Small intestine (tissue), 7 donors: Measurements from ENCODE around the gene STMP1. TPM values are rescaled to one million over a fixed set of nuclear protein-coding genes. Genes with fewer than 3 reads are reported as not detected.

Experiments
- DNase-seq, 2 donors: peaks; one replicate each; pipeline versions ENCODE4 v3.0.0 to v3.0.0-alpha.2; 2013
- FAIRE-seq: peaks from 2 replicates; lab custom pipeline; 2012; peaks lifted over from hg19 to GRCh38; lab: Jason Lieb, UNC
- H3K27ac ChIP-seq, 3 donors: one replicate each; pipeline ENCODE4 v1.5.1; 2013; ENCODE audit warnings: low read length in 2 of 3, mild to moderate bottlenecking in 2 of 3, control low read depth in 1 of 3, inconsistent platforms in 1 of 3, low read depth in 1 of 3, moderate library complexity in 1 of 3
- H3K27me3 ChIP-seq, 3 donors: one replicate each; pipeline ENCODE4 v1.6.1; 2013; ENCODE audit warnings: low read length in 3 of 3, inconsistent platforms in 1 of 3; ENCODE audit not compliant: control insufficient read depth in 3 of 3, insufficient read depth in 3 of 3
- H3K36me3 ChIP-seq, 3 donors: one replicate each; pipeline ENCODE4 v1.6.1; 2013; ENCODE audit warnings: low read length in 3 of 3, inconsistent platforms in 1 of 3, low read depth in 1 of 3, mild to moderate bottlenecking in 1 of 3, moderate library complexity in 1 of 3; ENCODE audit not compliant: control insufficient read depth in 3 of 3, insufficient read depth in 2 of 3
- H3K4me1 ChIP-seq, 3 donors: one replicate each; pipeline ENCODE4 v1.6.1; 2013; ENCODE audit warnings: low read length in 2 of 3, inconsistent platforms in 1 of 3, low read depth in 1 of 3, mild to moderate bottlenecking in 1 of 3, moderate library complexity in 1 of 3; ENCODE audit not compliant: control insufficient read depth in 3 of 3, insufficient read depth in 2 of 3
- H3K4me3 ChIP-seq, 3 donors: one replicate each; pipeline ENCODE4 v1.5.1; 2013; ENCODE audit warnings: low read length in 3 of 3, control low read depth in 1 of 3, inconsistent platforms in 1 of 3, low read depth in 1 of 3, mild to moderate bottlenecking in 1 of 3, moderate library complexity in 1 of 3
- H3K9me3 ChIP-seq, 2 donors: one replicate each; pipeline ENCODE4 v1.6.1; 2013; ENCODE audit warnings: low read depth in 1 of 2, low read length in 1 of 2; ENCODE audit not compliant: control insufficient read depth in 2 of 2, insufficient read depth in 1 of 2
- WGBS, 3 donors: extraction: QIAGEN DNeasy Blood & Tissue Kit; methylation state at CpG; one replicate each; pipeline ENCODE4 v1.1.7; 2013; 5-methylcytosine and 5-hydroxymethylcytosine counted together
- polyA plus RNA-seq, 4 donors: library from polyadenylated mRNA; stranded (reverse) in 3 of 4; unstranded in 1 of 4; fragments of 200-250 nt in 3 of 4; fragments of 120-200 nt in 1 of 4; gene quantifications; one replicate each; pipeline versions ENCODE4 v1.2.1 to v1.2.3, GENCODE V29; 2013
- donor health status: healthy with polysubstance abuse.
- donor health status: control.
- donor health status: control.
- donor health status: Bipolar disorder and iron deficiency.
- donor health status: healthy.

STMP1 gene
- polyA plus RNA-seq, 4 donors: 24.8 to 44.7 (median 33.4) TPM

GRCh38 chr7:135707570-135707966 is 45.3 kb downstream of the STMP1 start:
- FAIRE-seq: no peak
- Histone ChIP-seq H3K4me1 (no peaks in the 10 kb centered on the region), H3K36me3 (peaks cover 0 to 3% (median 2%) of the 10 kb centered on the region in 3 donors), H3K27ac (no peak overlapping the region), H3K27me3 (no peaks in the 10 kb centered on the region), H3K9me3 (no peaks in the 10 kb centered on the region), H3K4me3 (no peak overlapping the region)
- no peak for DNase-seq
- 81 to 91% (median 88%) methylated on average over 5 of the region's 5 CpGs for WGBS, 3 donors

- Histone ChIP-seq H3K27ac (no peak overlapping the region), H3K36me3 (peaks cover 0 to 2% (median 0%) of the 10 kb centered on the region in 3 donors), H3K27me3 (no peaks in the 10 kb centered on the region), H3K9me3 (no peaks in the 10 kb centered on the region), H3K4me1 (no peaks in the 10 kb centered on the region), H3K4me3 (no peak overlapping the region)
- WGBS, 3 donors: 89 to 92% (median 90%) methylated on average over 14 of the region's 14 CpGs
- no peak for DNase-seq
- no peak for FAIRE-seq
Measured at GRCh38 chr7:135708041-135708440, 45.7 kb downstream of the STMP1 start.

GRCh38 chr7:135709508-135709907 is 47.2 kb downstream of the STMP1 start:
- Histone ChIP-seq H3K36me3 (peaks cover 0 to 2% (median 0%) of the 10 kb centered on the region in 3 donors), H3K27ac (no peak overlapping the region), H3K27me3 (peaks cover 0 to 8% (median 0%) of the 10 kb centered on the region in 3 donors), H3K9me3 (no peaks in the 10 kb centered on the region), H3K4me1 (no peaks in the 10 kb centered on the region), H3K4me3 (no peak overlapping the region)
- DNase-seq: no peak
- FAIRE-seq: no peak
- WGBS, 3 donors: 84 to 93% (median 90%) methylated on average over 3 of the region's 3 CpGs

GRCh38 chr7:135710417-135711138 is 48.3 kb downstream of the STMP1 start:
- WGBS, 3 donors: 37 to 49% (median 41%) methylated on average over 9 to 11 of the region's 11 CpGs
- H3K4me3 ChIP-seq: no peak overlapping the region

GRCh38 chr7:135711139-135711469 is 48.8 kb downstream of the STMP1 start:
- Histone ChIP-seq H3K4me3 (no peak overlapping the region), H3K36me3 (peaks cover 0 to 2% (median 0%) of the 10 kb centered on the region in 3 donors), H3K27me3 (peaks cover 0 to 8% (median 0%) of the 10 kb centered on the region in 3 donors), H3K9me3 (no peaks in the 10 kb centered on the region), H3K27ac (no peak overlapping the region), H3K4me1 (no peaks in the 10 kb centered on the region)
- no peak for FAIRE-seq
- 58 to 59% (median 59%) methylated on average over 8 of the region's 8 CpGs for WGBS, 3 donors
- DNase-seq: no peak

More at GRCh38 chr7:135710417-135711138, 48.3 kb downstream of the STMP1 start:
- no peaks in the 10 kb centered on the region for H3K4me1 ChIP-seq
- FAIRE-seq (no peak), DNase-seq (peak in 1 of 2 donors; percentile 41)
- no peak overlapping the region for H3K27ac ChIP-seq
- H3K9me3 ChIP-seq: no peaks in the 10 kb centered on the region
- H3K36me3 ChIP-seq: peaks cover 0 to 2% (median 0%) of the 10 kb centered on the region in 3 donors
- peaks cover 0 to 8% (median 0%) of the 10 kb centered on the region in 3 donors for H3K27me3 ChIP-seq

GRCh38 chr7:135712182-135712782 is 50.0 kb downstream of the STMP1 start:
- WGBS, 3 donors: 60 to 77% (median 68%) methylated on average over 4 of the region's 4 CpGs
- peaks cover 0 to 8% (median 0%) of the 10 kb centered on the region in 3 donors for H3K27me3 ChIP-seq
- FAIRE-seq: no peak

GRCh38 chr7:135712796-135713195 is 50.5 kb downstream of the STMP1 start:
- no peaks in the 10 kb centered on the region for H3K9me3 ChIP-seq
- DNase-seq (no peak), FAIRE-seq (no peak)
- 56 to 77% (median 73%) methylated on average over 7 of the region's 7 CpGs for WGBS, 3 donors
- H3K36me3 ChIP-seq: no peaks in the 10 kb centered on the region
- no peak overlapping the region for H3K4me3 ChIP-seq
- no peaks in the 10 kb centered on the region for H3K4me1 ChIP-seq
- H3K27me3 ChIP-seq: peaks cover 0 to 8% (median 0%) of the 10 kb centered on the region in 3 donors
- H3K27ac ChIP-seq: no peak overlapping the region

More at GRCh38 chr7:135712182-135712782, 50.0 kb downstream of the STMP1 start:
- no peaks in the 10 kb centered on the region for H3K36me3 ChIP-seq
- no peak overlapping the region for H3K4me3 ChIP-seq
- H3K4me1 ChIP-seq: no peaks in the 10 kb centered on the region
- DNase-seq: no peak
- H3K9me3 ChIP-seq: no peaks in the 10 kb centered on the region
- no peak overlapping the region for H3K27ac ChIP-seq

GRCh38 chr7:135713836-135714470 is 51.6 kb downstream of the STMP1 start:
- no peak overlapping the region for H3K27ac ChIP-seq
- WGBS, 3 donors: 66 to 78% (median 70%) methylated on average over 4 of the region's 4 CpGs
- no peaks in the 10 kb centered on the region for H3K36me3 ChIP-seq
- DNase-seq (no peak), FAIRE-seq (no peak)
- peaks cover 0 to 10% (median 0%) of the 10 kb centered on the region in 3 donors for H3K27me3 ChIP-seq
- H3K4me1 ChIP-seq: no peaks in the 10 kb centered on the region
- H3K4me3 ChIP-seq: no peak overlapping the region
- H3K9me3 ChIP-seq: no peaks in the 10 kb centered on the region
